HG03558 (cell line): ENCODE measurements around the gene ADAMTSL3.

ENCODE experiments used
- ATAC-seq: cut with Tn5 transposase; IDR thresholded peaks from one replicate; pipeline ENCODE4 v1.9.1; 2021; ENCODE audit warnings: moderate number of reproducible peaks; ENCODE audit not compliant: unreplicated experiment; ENCODE audit errors: extremely low read depth

Gene ADAMTSL3

DNA sequence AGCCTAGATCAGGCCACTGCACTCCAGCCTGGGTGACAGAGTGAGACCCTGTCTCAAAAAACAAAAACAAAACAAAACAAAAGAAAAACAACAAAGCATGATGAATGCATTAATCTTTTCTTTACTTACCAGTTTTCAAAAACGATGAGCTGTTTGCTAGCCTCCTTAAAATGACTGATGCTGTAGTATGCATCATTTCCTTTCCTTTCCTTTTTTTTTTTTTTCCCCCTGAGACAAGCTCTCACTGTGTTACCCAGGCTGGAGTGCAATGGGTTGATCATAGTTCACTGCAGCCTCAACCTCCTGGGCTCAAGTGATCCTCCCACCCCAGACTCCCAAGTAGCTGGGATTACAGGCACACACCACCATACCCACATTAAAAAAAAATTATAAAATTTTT is 202.0 kb downstream of the ADAMTSL3 start:
- no peak for ATAC-seq

DNA sequence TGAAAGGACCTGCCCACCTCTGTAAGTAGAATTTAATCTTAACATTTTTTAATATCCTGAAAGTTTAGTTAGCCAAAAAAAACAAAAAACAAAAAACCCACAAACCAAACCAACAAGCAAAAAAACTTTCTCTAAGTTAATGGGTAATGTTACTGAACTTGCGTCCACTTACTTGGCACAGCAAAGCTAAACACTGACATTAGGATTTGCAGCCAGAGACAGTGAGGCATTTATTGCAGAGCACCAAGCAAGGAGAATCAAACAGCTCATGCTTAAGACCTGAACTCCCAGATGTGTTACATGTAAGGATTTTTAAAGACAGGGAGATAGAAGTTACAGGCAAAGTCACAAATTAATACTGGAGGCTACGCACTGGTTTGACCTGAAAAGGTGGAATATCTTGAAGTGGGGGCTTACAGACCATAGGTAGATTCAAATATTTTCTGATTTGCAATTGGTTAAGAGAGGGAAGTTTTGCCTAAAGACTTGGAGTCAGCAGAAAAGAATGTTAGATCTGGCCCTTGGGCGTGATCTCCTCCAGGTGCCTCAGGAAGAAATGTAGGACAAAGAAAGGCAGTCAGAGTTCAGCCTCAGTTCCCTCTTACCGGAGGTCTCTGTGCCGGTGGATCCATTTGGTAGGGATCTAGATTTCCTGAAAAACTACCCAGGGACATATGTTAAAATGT is 205.0 kb downstream of the ADAMTSL3 start:
- ATAC-seq = no peak

DNA sequence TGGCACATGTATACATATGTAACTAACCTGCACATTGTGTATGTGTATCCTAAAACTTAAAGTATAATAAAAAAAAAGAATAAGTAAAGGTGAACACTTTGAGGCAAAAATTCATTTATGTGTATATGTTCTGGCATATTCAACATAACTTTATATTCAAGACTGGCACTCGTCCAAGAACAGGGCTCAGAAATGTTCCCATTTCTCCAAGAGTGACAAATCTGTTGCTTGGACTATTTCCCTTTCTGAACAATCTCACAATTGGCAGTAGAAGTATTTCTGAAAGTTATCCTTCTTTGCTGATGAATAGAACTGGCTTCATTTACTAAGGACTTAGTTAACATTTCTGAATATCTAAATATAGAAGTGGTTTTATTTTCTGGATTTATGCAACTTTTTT is 212.8 kb downstream of the ADAMTSL3 start:
- ATAC-seq = no peak

DNA sequence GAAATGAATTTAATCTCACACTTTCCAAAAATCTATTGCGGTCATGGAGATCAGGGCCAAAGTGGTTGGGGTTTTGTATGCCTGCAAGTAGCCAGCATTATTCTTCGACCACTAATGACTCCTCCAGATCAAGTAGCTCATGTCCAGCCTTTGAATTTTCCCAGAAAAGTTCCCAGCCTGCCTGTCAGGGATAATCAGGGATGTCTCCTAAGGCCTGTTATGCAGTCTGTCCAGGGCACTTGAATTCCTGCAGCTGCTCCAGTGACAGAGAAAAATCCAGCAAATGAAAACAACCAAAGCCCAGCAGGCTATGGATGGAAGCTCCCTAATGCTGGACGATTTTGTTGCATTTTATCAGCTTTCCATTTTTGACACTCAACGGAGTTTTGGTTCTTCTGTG is 215.4 kb downstream of the ADAMTSL3 start:
- ATAC-seq = no peak

DNA sequence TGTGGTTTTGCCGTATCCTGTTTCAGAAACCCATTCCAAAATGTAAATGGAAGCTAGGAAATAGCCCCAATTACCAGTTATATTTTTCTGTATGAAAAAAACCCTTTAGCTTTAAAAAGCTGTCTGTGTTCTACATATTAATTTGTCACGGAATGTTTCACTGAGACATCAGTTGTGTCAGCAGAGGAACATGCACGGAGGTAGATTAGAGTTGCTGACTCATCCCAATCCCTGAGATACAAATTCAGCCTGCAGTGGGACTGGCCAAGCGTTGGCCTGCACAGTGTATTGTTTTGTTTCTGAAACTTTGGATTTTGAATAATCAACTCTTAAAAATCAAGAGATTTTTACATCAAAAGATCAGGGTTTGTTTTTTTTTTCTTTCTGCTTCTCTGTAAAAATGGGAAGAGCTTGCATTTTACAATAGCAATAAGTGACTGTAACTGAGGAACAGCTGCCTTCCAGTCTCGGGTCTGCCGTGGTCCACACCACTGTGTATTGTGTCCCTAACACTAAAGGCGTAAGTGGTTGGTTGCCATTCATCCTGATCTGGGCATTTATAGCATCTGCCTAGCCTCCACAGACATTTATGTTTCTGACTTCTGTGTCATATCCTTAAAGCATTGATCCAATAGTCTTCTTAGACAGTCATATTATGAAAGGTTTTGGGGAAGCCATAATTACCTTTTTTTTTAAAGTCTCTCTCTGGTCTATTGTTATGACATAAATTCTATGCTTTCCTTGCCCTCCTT is 218.1 kb downstream of the ADAMTSL3 start:
- peak; percentile 74 for ATAC-seq

DNA sequence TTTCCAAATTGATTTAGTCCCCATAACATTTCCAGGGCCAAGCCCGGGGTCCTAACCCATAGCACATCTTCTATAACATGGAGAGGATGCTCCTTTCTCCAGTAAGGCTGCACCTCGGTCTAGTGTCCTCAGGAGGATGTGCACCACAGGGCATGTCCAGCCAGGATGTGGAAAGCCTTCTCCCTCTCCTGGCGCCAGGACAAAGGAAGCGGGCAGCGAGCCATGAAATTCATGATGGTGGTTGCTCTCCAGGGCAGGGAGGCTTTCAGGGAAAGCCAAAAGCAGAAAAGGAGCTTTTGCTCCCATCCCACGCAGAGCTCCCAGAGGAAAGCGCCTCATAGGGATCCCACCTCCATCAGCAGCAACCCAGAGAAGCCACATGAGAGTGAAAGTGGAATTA is 220.0 kb downstream of the ADAMTSL3 start:
- ATAC-seq = no peak

DNA sequence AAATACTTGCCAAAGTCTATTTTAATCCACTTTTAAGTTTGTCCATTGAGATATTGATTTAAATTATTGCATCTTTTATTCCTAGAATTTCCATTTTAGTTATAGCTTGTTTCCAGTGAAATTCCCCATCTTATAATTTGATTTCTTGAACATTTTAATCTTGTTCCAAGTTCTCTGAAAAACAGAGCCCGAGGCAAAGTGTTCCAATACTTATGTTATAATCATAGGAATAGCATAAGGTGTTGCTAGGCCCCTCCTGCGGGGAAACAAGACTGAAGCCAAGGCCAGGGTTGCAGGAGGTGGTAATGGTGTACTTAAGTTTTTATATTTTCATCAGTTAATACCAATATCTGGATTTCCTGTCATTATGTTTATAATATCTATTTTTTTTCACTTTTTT is 226.6 kb downstream of the ADAMTSL3 start:
- ATAC-seq = no peak

DNA sequence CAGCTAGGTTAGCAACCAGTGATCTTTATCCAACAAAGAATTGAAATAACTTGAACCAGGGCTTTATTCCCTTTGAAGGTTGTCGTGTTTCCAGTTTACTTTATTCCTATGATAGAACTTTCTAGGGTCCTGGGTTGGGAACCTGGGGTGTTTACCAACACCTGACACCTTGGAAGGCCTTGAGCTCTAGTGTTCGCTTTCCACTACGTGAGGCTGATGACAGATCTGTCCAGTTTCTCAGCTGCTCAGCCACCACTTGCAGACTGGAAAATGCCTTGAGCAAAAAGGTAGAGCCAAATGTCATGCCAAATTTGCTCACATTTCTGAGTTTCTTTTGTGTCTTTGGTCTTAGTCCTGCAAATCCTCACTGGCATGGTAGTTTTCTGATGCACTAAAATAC is 227.2 kb downstream of the ADAMTSL3 start:
- no peak for ATAC-seq

DNA sequence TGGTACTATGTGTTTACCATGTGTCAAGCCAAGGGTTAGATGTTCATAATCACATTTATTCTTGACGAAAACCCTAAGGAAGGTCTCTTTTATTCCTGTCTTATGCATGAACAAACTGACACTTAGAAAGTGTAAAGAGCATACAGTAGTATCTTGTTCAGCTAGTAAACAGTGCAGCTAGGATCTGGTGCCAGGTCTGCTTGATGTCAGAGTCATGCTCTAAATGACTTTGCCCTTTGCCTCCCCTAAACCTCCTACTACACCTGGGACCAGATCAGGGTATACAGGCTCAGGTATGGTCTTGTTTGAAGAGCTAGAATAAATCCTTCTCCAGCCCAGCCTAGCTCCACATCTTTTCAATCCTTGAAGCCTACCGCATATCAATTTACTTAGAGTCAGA is 232.4 kb downstream of the ADAMTSL3 start:
- ATAC-seq = no peak

DNA sequence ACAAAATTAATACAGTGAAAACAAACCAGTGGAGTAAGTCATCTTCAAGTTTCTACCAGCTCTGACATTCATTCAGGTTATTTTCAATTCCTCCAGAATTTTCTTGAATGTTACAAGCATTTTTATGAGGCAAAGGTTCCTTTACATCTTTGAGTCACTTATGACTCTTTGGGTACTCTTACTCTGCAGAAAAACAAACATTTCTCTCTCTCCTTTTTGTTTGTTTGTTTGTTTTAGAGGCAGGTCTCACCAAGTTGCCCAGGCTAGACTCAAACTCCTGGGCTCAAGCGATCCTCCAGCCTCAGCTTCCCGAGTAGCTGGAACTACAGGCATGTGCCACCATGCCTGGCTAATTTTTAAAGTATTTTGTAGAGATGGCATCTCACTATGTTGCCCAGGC is 233.5 kb downstream of the ADAMTSL3 start:
- ATAC-seq = no peak

DNA sequence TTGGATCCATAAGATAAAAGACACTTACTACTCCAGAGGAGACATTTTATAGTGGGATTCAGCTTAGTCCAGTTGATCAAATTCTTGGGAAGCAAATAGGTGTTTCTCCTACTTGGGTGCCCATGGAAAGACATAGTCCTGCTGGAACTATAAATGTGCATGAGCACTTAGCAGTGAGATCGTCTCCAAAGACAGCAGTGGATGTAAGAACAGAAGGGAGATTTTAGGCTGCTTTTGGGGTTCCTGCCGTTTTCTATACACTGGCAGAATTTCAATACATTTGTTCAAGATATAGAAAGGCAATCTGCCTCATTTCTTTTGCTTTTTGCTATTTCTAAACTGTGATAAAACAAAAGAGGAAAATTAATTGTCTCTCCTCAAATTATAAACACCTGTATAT is 234.0 kb downstream of the ADAMTSL3 start:
- no peak for ATAC-seq

DNA sequence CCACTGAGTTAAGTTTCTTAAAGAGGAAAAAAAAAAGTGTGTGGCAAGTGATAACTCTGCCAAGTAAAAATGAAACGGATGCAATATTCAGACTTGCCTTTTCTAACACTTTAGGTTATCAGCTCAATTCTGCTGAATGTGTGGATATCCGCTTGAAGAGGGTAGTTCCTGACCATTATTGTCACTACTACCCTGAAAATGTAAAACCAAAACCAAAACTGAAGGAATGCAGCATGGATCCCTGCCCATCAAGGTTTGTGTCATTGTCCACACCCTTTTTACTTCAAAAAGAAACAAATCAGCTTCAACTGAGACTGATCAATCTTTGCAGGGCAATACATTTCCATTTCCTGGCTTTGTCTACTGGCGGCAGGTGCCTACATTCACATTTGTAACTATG is 236.1 kb downstream of the ADAMTSL3 start:
- ATAC-seq = no peak

DNA sequence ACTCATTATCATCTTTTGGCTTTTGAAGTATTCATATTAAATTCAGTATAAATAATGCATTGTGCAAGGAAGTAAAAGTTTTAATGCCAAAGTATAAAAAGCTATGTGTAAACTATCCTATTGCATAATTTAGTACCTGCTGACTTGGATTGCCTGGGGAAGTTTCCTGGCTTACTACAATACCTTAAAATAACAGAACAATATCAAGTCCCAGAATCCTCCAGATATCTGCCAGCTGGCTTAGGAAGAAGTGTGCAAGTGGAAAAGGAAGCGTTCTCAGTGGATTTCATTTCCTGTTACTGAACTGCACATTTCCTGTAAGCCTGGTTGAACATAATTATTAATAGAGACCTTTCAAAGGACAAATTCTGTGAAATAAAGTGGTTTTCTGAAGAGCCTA is 236.7 kb downstream of the ADAMTSL3 start:
- no peak for ATAC-seq

DNA sequence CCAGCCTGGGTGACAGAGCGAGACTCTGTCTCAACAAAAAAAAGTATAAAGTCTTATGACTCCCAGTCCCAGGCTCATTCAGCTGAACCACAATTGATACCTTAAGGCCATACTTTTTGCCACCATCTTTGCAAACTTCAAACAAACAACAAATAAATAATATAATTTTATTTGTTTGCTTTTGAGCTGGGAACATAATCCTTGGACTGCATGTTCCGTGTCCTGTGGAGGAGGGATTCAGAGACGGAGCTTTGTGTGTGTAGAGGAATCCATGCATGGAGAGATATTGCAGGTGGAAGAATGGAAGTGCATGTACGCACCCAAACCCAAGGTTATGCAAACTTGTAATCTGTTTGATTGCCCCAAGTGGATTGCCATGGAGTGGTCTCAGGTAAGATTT is 238.6 kb downstream of the ADAMTSL3 start:
- ATAC-seq = no peak

DNA sequence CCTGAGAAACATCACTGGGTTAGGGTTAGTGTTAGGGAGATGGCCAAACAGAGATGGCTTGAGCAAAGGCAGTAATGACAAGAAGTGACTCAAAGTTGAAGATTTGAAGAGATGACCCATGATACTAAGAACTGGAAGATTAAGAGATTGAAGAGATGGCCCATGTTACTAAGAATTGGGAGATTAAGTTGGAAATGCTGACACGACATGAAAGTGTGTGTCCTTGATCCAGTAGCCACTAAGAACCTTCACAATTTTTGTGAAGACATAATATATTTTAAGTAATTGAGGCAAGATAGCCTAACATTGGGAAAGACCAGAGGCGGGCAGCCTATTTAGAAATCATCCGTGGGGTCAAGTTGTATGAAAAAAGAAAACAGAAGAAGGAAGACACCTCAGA is 239.4 kb downstream of the ADAMTSL3 start:
- no peak for ATAC-seq

DNA sequence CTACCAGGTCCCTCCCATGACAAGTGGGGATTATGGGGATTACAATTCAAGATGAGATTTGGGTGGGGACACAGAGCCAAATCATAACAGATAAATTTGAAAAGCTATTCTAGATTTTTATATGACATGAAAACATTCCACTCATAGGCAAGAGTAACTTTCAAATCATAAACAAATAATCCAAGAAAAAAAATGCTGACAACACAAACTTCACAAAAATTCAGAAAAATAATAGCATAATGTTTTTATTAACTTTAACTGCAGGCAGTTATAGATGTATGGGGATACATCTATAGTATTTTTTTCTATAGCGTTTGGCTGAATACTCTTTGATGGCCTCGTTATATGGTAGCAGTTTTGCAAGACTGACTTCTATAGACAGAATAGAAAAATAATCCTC is 243.1 kb downstream of the ADAMTSL3 start:
- ATAC-seq = no peak

DNA sequence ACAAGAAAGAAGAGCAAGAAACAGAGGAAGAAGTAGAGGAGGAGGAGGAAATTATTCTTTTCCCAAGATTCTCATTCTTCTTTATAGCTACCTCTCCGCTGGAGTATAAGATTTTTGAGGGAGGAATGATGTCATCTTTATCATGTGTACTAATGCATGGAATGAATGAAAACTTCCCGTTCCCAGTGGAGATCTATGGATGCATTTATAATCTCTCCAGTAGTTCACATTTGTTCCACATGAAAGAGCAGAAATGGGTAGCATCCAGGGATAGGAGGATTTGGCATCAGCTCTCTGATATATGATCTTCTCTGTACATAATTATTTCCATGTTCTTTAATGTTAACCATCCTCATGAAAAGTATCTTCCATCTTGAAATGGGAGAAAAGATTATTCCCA is 244.4 kb downstream of the ADAMTSL3 start:
- ATAC-seq = no peak

DNA sequence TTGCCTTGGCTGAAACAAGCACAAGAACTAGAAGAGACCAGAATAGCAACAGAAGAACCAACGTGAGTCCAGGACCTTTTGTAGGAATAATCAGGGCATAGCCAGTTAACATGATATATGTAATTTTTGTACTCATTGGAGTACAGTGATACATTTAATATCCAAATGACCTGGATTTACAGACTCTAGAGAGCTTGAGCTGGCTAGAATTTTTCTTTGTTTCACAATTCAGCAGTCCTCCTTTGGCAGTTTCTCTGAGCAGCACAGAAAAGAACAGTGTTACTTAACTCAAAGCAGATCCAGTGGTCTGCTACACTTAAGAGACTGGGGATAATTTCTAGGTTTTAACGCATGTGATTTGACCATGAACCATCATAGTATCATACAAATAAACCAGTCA is 245.7 kb downstream of the ADAMTSL3 start:
- ATAC-seq = no peak

DNA sequence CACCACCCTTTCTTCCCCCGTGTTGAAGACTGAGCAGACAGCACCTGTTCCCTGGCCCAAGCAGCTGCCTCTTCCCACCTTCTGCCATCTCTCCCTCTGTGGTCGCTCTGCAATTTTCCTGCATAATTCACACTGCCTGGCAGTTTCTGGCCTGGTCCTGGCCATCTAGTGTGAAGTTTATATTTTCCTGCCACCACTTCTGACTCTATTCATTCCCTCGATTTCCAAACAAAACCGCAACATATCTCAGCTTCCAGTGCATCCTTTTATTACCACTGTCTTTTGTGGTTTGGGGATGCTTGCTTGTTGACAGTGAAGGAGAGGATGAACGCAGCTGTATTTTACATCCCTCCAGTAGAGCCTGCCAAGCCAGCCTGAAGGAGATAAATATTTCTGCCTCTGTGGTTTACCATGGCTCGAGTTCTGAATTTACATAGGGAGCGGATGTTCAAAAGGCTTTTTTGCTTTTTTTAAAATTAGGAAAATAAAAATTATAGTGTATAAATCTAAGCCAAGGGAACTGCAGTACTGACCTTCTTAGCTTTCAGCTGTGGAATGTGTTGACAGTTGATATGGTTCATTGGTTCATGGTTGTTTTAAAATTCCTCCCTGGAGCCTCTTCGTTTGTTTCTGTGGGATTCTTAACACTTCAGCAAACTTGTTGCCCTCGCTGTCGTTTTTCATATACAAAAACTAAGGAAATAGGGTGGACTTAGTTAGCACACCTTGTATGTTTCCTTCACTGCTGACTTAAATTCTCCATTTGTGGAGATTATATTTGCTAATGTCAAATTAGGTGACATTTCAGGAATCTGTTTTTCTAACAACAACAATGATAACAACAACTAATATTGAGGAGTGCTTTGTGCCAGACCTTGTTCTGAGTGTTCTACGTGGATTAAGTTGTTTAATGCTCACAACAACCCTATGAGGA is 250.5 kb downstream of the ADAMTSL3 start:
- no peak for ATAC-seq

DNA sequence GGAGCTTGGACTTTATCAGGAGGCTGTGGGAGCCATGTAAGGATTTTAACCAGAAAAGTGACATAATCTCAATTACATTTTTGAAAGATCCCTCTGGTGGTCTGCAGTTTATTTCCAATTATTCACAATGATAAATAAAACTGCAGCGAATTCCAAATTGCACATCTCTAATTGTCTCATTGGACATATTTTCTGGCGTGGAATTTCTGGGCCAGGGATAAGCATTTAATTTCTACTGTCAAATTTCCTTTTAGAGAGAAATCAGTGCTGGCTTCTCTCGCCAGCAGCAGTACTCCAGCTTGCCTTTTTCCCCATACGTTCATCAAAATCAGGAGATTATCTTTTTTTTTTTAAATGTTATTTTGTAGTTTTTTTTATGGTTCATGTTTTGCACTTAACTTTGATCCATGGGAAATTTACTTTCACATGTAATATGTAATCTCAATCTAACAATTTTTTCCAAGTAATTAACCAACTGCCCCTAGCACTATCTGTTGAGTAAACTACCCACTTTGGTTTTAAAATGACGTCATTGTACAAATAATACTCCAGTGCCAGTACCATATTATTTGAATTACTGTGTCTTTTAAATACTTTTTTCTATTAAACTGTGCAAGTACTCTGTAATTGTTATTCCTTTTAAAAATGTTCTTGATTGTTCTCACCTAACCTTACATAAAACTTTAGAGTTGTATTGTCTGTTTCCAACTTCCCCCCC is 251.8 kb downstream of the ADAMTSL3 start:
- no peak for ATAC-seq
